ENCODE results near the gene MYOM3.

MYOM3 gene

GRCh38 chr1:24154215-24154614 is 42.3 kb upstream of the MYOM3 start:
- DNase-seq (ENCODE audit: low spot score), result no peak
- no peak overlapping the region for H3K4me3 ChIP-seq
- H3K27ac ChIP-seq, result no peak overlapping the region
- TF ChIP-seq, protein P1, sequence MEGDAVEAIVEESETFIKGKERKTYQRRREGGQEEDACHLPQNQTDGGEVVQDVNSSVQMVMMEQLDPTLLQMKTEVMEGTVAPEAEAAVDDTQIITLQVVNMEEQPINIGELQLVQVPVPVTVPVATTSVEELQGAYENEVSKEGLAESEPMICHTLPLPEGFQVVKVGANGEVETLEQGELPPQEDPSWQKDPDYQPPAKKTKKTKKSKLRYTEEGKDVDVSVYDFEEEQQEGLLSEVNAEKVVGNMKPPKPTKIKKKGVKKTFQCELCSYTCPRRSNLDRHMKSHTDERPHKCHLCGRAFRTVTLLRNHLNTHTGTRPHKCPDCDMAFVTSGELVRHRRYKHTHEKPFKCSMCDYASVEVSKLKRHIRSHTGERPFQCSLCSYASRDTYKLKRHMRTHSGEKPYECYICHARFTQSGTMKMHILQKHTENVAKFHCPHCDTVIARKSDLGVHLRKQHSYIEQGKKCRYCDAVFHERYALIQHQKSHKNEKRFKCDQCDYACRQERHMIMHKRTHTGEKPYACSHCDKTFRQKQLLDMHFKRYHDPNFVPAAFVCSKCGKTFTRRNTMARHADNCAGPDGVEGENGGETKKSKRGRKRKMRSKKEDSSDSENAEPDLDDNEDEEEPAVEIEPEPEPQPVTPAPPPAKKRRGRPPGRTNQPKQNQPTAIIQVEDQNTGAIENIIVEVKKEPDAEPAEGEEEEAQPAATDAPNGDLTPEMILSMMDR (IDR thresholded peaks at IDR 0.05), result no peak

- DNase-seq (ENCODE audit: low spot score), result no peak
- TF ChIP-seq, protein P1 (IDR thresholded peaks at IDR 0.05), result no peak
- no peak overlapping the region for H3K27ac ChIP-seq
- H3K4me3 ChIP-seq, result no peak overlapping the region
Observed at GRCh38 chr1:24152631-24153494, 40.9 kb upstream of the MYOM3 start.

GRCh38 chr1:24151175-24151533 is 39.2 kb upstream of the MYOM3 start:
- Histone ChIP-seq H3K27ac (no peak overlapping the region), H3K4me3 (no peak overlapping the region)
- no peak for DNase-seq (ENCODE audit: low spot score)
- TF ChIP-seq, protein P1 (IDR thresholded peaks at IDR 0.05), result no peak

GRCh38 chr1:24150234-24151174 is 38.6 kb upstream of the MYOM3 start:
- peak; percentile 88 for DNase-seq (ENCODE audit: low spot score)
- Histone ChIP-seq H3K27ac (no peak overlapping the region), H3K4me3 (peak overlapping the region; percentile 27)
- TF ChIP-seq, protein P1 (IDR thresholded peaks at IDR 0.05), result peak; percentile 80

DNA sequence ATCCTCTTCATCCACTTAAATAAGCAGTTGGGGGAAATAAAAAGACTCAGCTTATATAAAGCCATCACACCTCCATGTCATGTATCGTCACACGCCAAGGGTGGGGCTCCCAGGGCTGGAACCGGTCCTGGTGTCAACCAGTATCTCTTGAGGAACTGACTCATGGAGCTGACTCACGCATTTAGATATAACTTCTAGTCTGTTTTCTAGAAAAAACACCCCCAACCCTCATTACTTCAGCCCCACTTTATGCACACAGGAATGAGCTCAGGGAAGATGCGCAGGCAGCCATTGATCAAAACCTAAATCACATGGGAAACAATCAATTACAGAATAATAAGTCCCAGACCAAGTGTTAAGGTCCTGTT is 37.9 kb upstream of the MYOM3 start:
- TF ChIP-seq, protein P1 (IDR thresholded peaks at IDR 0.05), result no peak
- no peak for DNase-seq (ENCODE audit: low spot score)
- Histone ChIP-seq H3K4me3 (peak overlapping the region; percentile 27), H3K27ac (no peak overlapping the region)

GRCh38 chr1:24147816-24148215 is 35.9 kb upstream of the MYOM3 start:
- H3K4me3 ChIP-seq, result no peak overlapping the region
- no peak for DNase-seq (ENCODE audit: low spot score)
- TF ChIP-seq, protein P1 (IDR thresholded peaks at IDR 0.05), result no peak
- no peak overlapping the region for H3K27ac ChIP-seq
